Glutamatergic neuron (in vitro differentiated cells): ENCODE results near the gene IPO4. TPM values are rescaled to one million over a fixed set of nuclear protein-coding genes. Genes with fewer than 3 reads are reported as not detected.
"Not testable (repeated sequence)": the region's sequence is repeated elsewhere in the genome, so short reads cannot be mapped to it uniquely, and the experiment has no call there.

Experiments
- DNase-seq: peaks from one replicate; pipeline ENCODE4 v3.0.0; 2022
- H3K27ac Mint-ChIP-seq: one replicate; pipeline ENCODE4 v1.8.0; 2020; ENCODE audit warnings: mild to moderate bottlenecking, mixed read lengths, inconsistent platforms; ENCODE audit not compliant: unreplicated experiment
- H3K27me3 Mint-ChIP-seq: one replicate; pipeline ENCODE4 v1.8.0; 2020; ENCODE audit warnings: mild to moderate bottlenecking, moderate library complexity, mixed read lengths, inconsistent platforms; ENCODE audit not compliant: unreplicated experiment
- H3K36me3 Mint-ChIP-seq: one replicate; pipeline ENCODE4 v1.8.0; 2020; ENCODE audit warnings: mild to moderate bottlenecking, mixed read lengths, inconsistent platforms; ENCODE audit not compliant: unreplicated experiment
- H3K4me1 Mint-ChIP-seq: one replicate; pipeline ENCODE4 v1.8.0; 2020; ENCODE audit warnings: mild to moderate bottlenecking, low read depth, mixed read lengths, inconsistent platforms; ENCODE audit not compliant: unreplicated experiment
- H3K4me3 Mint-ChIP-seq: one replicate; pipeline ENCODE4 v1.8.0; 2020; ENCODE audit warnings: mild to moderate bottlenecking, mixed read lengths, inconsistent platforms; ENCODE audit not compliant: unreplicated experiment
- H3K9me3 Mint-ChIP-seq: one replicate; pipeline ENCODE4 v1.8.0; 2020; ENCODE audit warnings: mild to moderate bottlenecking, moderate library complexity, mixed read lengths, inconsistent platforms; ENCODE audit not compliant: unreplicated experiment
- total RNA-seq: library from RNA; stranded (reverse); fragmentation: NEBNext Ultra II Directional; extraction: Animal tissue kit (Norgen Biotek cat#: 25700); gene quantifications from one replicate; pipeline ENCODE4 v1.2.1, GENCODE V29; 2021; ENCODE audit not compliant: unreplicated experiment
- TF ChIP-seq, protein P1 (sequence below): fragments of 200-600 bp; sonication (generic); IDR thresholded peaks from one replicate; pipeline ENCODE4 v1.5.0; 2021; ENCODE audit not compliant: partially characterized antibody, unreplicated experiment

Gene IPO4
- total RNA-seq, 1 donor from 2014 or later: 25.5 TPM

DNA sequence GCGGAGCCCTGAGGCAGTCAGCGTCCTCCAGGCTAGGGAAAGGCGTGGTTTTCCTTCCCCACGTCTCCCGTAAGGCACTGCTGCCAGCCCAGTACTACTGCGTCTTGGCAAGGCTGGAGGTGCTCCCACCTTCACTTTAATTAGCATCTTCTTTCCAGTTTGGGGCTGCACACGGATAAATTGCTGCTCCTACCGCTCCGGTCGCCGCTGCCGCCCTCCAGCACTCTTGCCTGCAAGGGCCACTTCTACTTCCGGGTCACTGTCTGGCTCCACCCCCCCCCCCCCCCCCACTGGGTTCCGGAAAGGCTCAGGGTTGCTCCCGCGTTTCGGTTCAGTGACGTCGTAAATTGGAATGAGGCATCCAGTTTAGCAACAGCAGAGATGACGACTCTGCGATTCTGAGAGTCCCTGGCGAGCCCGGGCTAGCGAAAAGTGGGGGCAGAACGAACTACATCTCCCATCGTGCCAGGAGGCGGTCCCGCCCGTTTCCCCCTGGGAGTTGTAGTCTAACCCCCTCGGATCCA is 43.6 kb upstream of the IPO4 start, which contains the start of gene NEDD8:
NEDD8 (minus strand) TSS at position 247 of the 524 bp plus-strand sequence; CDS start at position 147, 100 bp downstream.
- peak; percentile 79 for DNase-seq
- Mint-ChIP-seq H3K4me1 (peaks cover 4% of the 10 kb centered on the region), H3K4me3 (peak within 1 kb of the TSS; percentile 97), H3K27me3 (peaks cover 3% of the 10 kb centered on the region), H3K36me3 (no peaks in the 10 kb centered on the region), H3K9me3 (peaks cover 6% of the 10 kb centered on the region), H3K27ac (peak within 1 kb of the TSS; percentile 84)
- TF ChIP-seq, protein P1, sequence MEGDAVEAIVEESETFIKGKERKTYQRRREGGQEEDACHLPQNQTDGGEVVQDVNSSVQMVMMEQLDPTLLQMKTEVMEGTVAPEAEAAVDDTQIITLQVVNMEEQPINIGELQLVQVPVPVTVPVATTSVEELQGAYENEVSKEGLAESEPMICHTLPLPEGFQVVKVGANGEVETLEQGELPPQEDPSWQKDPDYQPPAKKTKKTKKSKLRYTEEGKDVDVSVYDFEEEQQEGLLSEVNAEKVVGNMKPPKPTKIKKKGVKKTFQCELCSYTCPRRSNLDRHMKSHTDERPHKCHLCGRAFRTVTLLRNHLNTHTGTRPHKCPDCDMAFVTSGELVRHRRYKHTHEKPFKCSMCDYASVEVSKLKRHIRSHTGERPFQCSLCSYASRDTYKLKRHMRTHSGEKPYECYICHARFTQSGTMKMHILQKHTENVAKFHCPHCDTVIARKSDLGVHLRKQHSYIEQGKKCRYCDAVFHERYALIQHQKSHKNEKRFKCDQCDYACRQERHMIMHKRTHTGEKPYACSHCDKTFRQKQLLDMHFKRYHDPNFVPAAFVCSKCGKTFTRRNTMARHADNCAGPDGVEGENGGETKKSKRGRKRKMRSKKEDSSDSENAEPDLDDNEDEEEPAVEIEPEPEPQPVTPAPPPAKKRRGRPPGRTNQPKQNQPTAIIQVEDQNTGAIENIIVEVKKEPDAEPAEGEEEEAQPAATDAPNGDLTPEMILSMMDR: no peak

- peaks cover 4% of the 10 kb centered on the region for H3K4me1 Mint-ChIP-seq
- H3K36me3 Mint-ChIP-seq: no peaks in the 10 kb centered on the region
- TF ChIP-seq, protein P1: no peak
- no peak for DNase-seq
- H3K4me3 Mint-ChIP-seq: peak overlapping the region; percentile 97
- H3K27ac Mint-ChIP-seq: peak overlapping the region; percentile 84
- H3K9me3 Mint-ChIP-seq: peaks cover 6% of the 10 kb centered on the region
- peaks cover 3% of the 10 kb centered on the region for H3K27me3 Mint-ChIP-seq
These were observed 42.9 kb upstream of the IPO4 start for GRCh38 chr14:24231263-24232120.

- no peaks in the 10 kb centered on the region for H3K36me3 Mint-ChIP-seq
- H3K4me1 Mint-ChIP-seq: peaks cover 4% of the 10 kb centered on the region
- H3K9me3 Mint-ChIP-seq: peaks cover 3% of the 10 kb centered on the region
- DNase-seq: no peak
- H3K27me3 Mint-ChIP-seq: peaks cover 3% of the 10 kb centered on the region
- H3K27ac Mint-ChIP-seq: no peak overlapping the region
- TF ChIP-seq, protein P1: no peak
- no peak overlapping the region for H3K4me3 Mint-ChIP-seq
These were observed 40.3 kb upstream of the IPO4 start for GRCh38 chr14:24228902-24229301.

GRCh38 chr14:24226473-24226872 is 37.9 kb upstream of the IPO4 start:
- no peak overlapping the region for H3K27ac Mint-ChIP-seq
- DNase-seq: no peak
- TF ChIP-seq, protein P1: no peak
- H3K4me1 Mint-ChIP-seq: no peaks in the 10 kb centered on the region
- H3K36me3 Mint-ChIP-seq: no peaks in the 10 kb centered on the region
- peaks cover 3% of the 10 kb centered on the region for H3K9me3 Mint-ChIP-seq
- no peak overlapping the region for H3K4me3 Mint-ChIP-seq
- H3K27me3 Mint-ChIP-seq: no peaks in the 10 kb centered on the region

- no peak for DNase-seq
- Mint-ChIP-seq H3K27ac (no peak overlapping the region), H3K27me3 (no peaks in the 10 kb centered on the region), H3K4me3 (no peak overlapping the region), H3K36me3 (no peaks in the 10 kb centered on the region), H3K9me3 (no peaks in the 10 kb centered on the region), H3K4me1 (no peaks in the 10 kb centered on the region)
- TF ChIP-seq, protein P1: no peak
These were observed 36.0 kb upstream of the IPO4 start for GRCh38 chr14:24224618-24225071.

- not testable (repeated sequence) for H3K27ac Mint-ChIP-seq, H3K4me3 Mint-ChIP-seq, H3K4me1 Mint-ChIP-seq, H3K27me3 Mint-ChIP-seq, DNase-seq, H3K36me3 Mint-ChIP-seq, H3K9me3 Mint-ChIP-seq
These were observed 34.4 kb upstream of the IPO4 start for GRCh38 chr14:24222987-24223386.
